GM12892 (cell line): ENCODE measurements around the gene SLITRK1.

Source experiments
- POLR2A ChIP-seq: IDR thresholded peaks from 2 replicates; pipeline ENCODE4 v1.6.1; 2011; ENCODE audit warnings: low read depth, low read length, control low read depth
- POLR2AphosphoS5 ChIP-seq: IDR thresholded peaks from 2 replicates; pipeline ENCODE4 v1.6.1; 2011; ENCODE audit warnings: low read depth, low read length, control low read depth

- TF ChIP-seq POLR2AphosphoS5 (no peak), POLR2A (no peak)
Measured at GRCh38 chr13:83929157-83929556, 46.9 kb upstream of the SLITRK1 start.
